Ectodermal cell (in vitro differentiated cells): ENCODE results near the gene DHRS7.

Source experiments
- H3K27ac ChIP-seq: 2 replicates; pipeline ENCODE4 v1.7.0; 2013; ENCODE audit warnings: mild to moderate bottlenecking, low read depth, low read length; ENCODE audit not compliant: insufficient read depth, poor library complexity, severe bottlenecking
- H3K27me3 ChIP-seq: 2 replicates; pipeline ENCODE4 v1.7.0; 2013; ENCODE audit warnings: mild to moderate bottlenecking, low read length; ENCODE audit not compliant: insufficient read depth, control insufficient read depth, poor library complexity, severe bottlenecking
- H3K36me3 ChIP-seq: one replicate; pipeline ENCODE4 v1.7.0; 2013; ENCODE audit warnings: low read length; ENCODE audit not compliant: control insufficient read depth, insufficient read depth
- H3K4me1 ChIP-seq: one replicate; pipeline ENCODE4 v1.7.0; 2013; ENCODE audit warnings: low read length; ENCODE audit not compliant: control insufficient read depth, insufficient read depth
- H3K4me3 ChIP-seq: 2 replicates; pipeline ENCODE4 v1.7.0; 2013; ENCODE audit warnings: low read depth, low read length, control low read depth; ENCODE audit not compliant: insufficient read depth
- H3K9me3 ChIP-seq: 2 replicates; pipeline ENCODE4 v1.7.0; 2013; ENCODE audit warnings: mild to moderate bottlenecking, low read length, moderate library complexity; ENCODE audit not compliant: control insufficient read depth
- whole genome bisulfite sequencing, 2 experiments: methylation state at CpG; one replicate each; pipeline ENCODE4 v1.1.7; 2013; ENCODE audit warnings: missing lambda C conversion rate in 2 of 2; 5-methylcytosine and 5-hydroxymethylcytosine counted together

DHRS7 gene

GRCh38 chr14:60153991-60154390, 11.2 kb downstream of the DHRS7 start:
- H3K36me3 ChIP-seq = peaks cover 3% of the 10 kb centered on the region
- 93% methylated on average over 3 of the region's 3 CpGs for WGBS, 2 experiments
- H3K27ac ChIP-seq = no peak overlapping the region
- no peak overlapping the region for H3K4me3 ChIP-seq
- H3K4me1 ChIP-seq = peaks cover 12% of the 10 kb centered on the region
- no peaks in the 10 kb centered on the region for H3K27me3 ChIP-seq
- no peaks in the 10 kb centered on the region for H3K9me3 ChIP-seq

- 56 to 58% methylated on average over 3 of the region's 3 CpGs for WGBS, 2 experiments
Observed at GRCh38 chr14:60151715-60152114, 13.5 kb downstream of the DHRS7 start.

GRCh38 chr14:60134702-60135101, 30.5 kb downstream of the DHRS7 start:
- Histone ChIP-seq H3K36me3 (no peaks in the 10 kb centered on the region), H3K9me3 (no peaks in the 10 kb centered on the region), H3K4me3 (no peak overlapping the region), H3K27ac (no peak overlapping the region), H3K27me3 (no peaks in the 10 kb centered on the region), H3K4me1 (no peaks in the 10 kb centered on the region)
- WGBS, 2 experiments = 94% methylated on average over 2 of the region's 3 CpGs; no CpG with 5 or more reads in 1 of the 2 experiments

More at GRCh38 chr14:60151715-60152114, 13.5 kb downstream of the DHRS7 start:
- H3K4me1 ChIP-seq = peaks cover 12% of the 10 kb centered on the region
- no peak overlapping the region for H3K4me3 ChIP-seq
- H3K27ac ChIP-seq = no peak overlapping the region
- H3K9me3 ChIP-seq = no peaks in the 10 kb centered on the region
- H3K36me3 ChIP-seq = peaks cover 3% of the 10 kb centered on the region
- no peaks in the 10 kb centered on the region for H3K27me3 ChIP-seq

GRCh38 chr14:60133487-60133886, 31.7 kb downstream of the DHRS7 start:
- WGBS, 2 experiments = 98 to 100% methylated on average over 2 of the region's 2 CpGs
- Histone ChIP-seq H3K36me3 (no peaks in the 10 kb centered on the region), H3K9me3 (no peaks in the 10 kb centered on the region), H3K27me3 (no peaks in the 10 kb centered on the region), H3K27ac (no peak overlapping the region), H3K4me1 (no peaks in the 10 kb centered on the region), H3K4me3 (no peak overlapping the region)

GRCh38 chr14:60125918-60126317, 39.3 kb downstream of the DHRS7 start:
- Histone ChIP-seq H3K9me3 (no peaks in the 10 kb centered on the region), H3K4me3 (no peak overlapping the region), H3K4me1 (no peaks in the 10 kb centered on the region), H3K27me3 (no peaks in the 10 kb centered on the region), H3K36me3 (peaks cover 38% of the 10 kb centered on the region), H3K27ac (no peak overlapping the region)

- H3K27ac ChIP-seq = no peak overlapping the region
- no peaks in the 10 kb centered on the region for H3K4me1 ChIP-seq
- H3K27me3 ChIP-seq = no peaks in the 10 kb centered on the region
- no peaks in the 10 kb centered on the region for H3K9me3 ChIP-seq
- WGBS, 2 experiments = 93 to 94% methylated on average over 4 of the region's 4 CpGs
- H3K36me3 ChIP-seq = peaks cover 10% of the 10 kb centered on the region
- no peak overlapping the region for H3K4me3 ChIP-seq
Observed at GRCh38 chr14:60116181-60116580, 49.0 kb downstream of the DHRS7 start.

GRCh38 chr14:60114881-60115280, 50.3 kb downstream of the DHRS7 start:
- H3K27ac ChIP-seq = no peak overlapping the region
- WGBS, 2 experiments = 33 to 81% methylated on average over 1 of the region's 1 CpG
- H3K4me1 ChIP-seq = no peaks in the 10 kb centered on the region
- no peak overlapping the region for H3K4me3 ChIP-seq
- peaks cover 2% of the 10 kb centered on the region for H3K36me3 ChIP-seq
- no peaks in the 10 kb centered on the region for H3K27me3 ChIP-seq
- H3K9me3 ChIP-seq = no peaks in the 10 kb centered on the region

- Histone ChIP-seq H3K4me3 (no peak overlapping the region), H3K4me1 (no peaks in the 10 kb centered on the region), H3K27ac (no peak overlapping the region), H3K9me3 (no peaks in the 10 kb centered on the region), H3K27me3 (no peaks in the 10 kb centered on the region), H3K36me3 (peaks cover 11% of the 10 kb centered on the region)
- 92% methylated on average over 2 of the region's 2 CpGs; no CpG with 5 or more reads in 1 of the 2 experiments for WGBS, 2 experiments
Observed at GRCh38 chr14:60111732-60112131, 53.5 kb downstream of the DHRS7 start.

GRCh38 chr14:60107477-60107876, 57.7 kb downstream of the DHRS7 start:
- Histone ChIP-seq H3K27me3 (no peaks in the 10 kb centered on the region), H3K4me3 (no peak overlapping the region), H3K9me3 (no peaks in the 10 kb centered on the region), H3K4me1 (no peaks in the 10 kb centered on the region), H3K36me3 (peaks cover 11% of the 10 kb centered on the region), H3K27ac (no peak overlapping the region)
- 95 to 99% methylated on average over 3 to 4 of the region's 4 CpGs for WGBS, 2 experiments

GRCh38 chr14:60106339-60106738, 58.9 kb downstream of the DHRS7 start:
- H3K4me3 ChIP-seq = no peak overlapping the region
- H3K36me3 ChIP-seq = peaks cover 11% of the 10 kb centered on the region
- H3K9me3 ChIP-seq = no peaks in the 10 kb centered on the region
- WGBS, 2 experiments = 81 to 91% methylated on average over 2 of the region's 2 CpGs
- H3K27me3 ChIP-seq = no peaks in the 10 kb centered on the region
- no peaks in the 10 kb centered on the region for H3K4me1 ChIP-seq
- no peak overlapping the region for H3K27ac ChIP-seq

GRCh38 chr14:60102389-60102788, 62.8 kb downstream of the DHRS7 start:
- H3K36me3 ChIP-seq = peaks cover 5% of the 10 kb centered on the region
- 80 to 97% methylated on average over 1 to 2 of the region's 2 CpGs for WGBS, 2 experiments
- H3K4me1 ChIP-seq = no peaks in the 10 kb centered on the region
- H3K9me3 ChIP-seq = no peaks in the 10 kb centered on the region
- H3K4me3 ChIP-seq = no peak overlapping the region
- H3K27ac ChIP-seq = no peak overlapping the region
- H3K27me3 ChIP-seq = no peaks in the 10 kb centered on the region
